GDM1 (cell line): ENCODE data around the gene PDE4B.

Source experiments
- DNase-seq: peaks from one replicate; lab custom pipeline; 2025; lab: John Stamatoyannopoulos, UW

PDE4B gene

GRCh38 chr1:66182551-66183178, 390.0 kb downstream of the PDE4B start:
- no peak for DNase-seq

DNA sequence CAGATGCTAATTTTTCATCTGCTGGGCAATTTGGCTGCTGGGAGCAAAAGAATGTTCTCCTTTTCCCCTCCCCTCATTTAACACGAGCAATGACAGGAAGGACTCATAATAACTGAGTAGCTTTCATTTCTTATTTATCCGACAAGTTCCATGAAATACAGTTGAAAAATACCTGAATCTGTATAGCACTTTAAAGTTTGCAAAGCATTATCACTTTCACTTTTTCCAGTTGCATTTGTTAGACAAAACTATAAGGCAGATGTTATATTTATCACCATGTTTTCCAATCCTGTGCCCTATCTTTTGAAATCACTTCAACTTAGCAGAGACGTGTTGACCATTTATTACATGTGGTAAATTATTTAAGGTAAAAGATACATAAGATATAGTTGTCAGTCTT, 390.7 kb downstream of the PDE4B start:
- no peak for DNase-seq

DNA sequence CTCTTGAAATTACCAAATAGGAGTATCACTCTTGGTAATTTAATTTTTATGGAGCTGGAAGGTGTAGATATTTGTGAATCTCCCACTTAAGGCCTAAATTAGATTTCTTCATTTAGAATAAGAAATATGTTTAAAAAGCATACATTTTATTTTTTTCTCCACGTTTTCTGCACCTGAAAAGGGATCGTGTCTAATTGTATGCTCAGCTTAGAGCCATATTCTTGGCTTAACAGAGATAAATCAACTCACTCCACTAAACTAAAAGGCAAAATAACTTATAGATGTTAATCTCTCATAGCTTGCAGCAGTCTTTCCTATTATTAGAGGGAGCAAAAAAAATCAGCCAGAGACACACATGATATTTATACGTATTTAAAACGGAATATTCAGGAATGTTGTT, 404.4 kb downstream of the PDE4B start:
- DNase-seq: no peak

DNA sequence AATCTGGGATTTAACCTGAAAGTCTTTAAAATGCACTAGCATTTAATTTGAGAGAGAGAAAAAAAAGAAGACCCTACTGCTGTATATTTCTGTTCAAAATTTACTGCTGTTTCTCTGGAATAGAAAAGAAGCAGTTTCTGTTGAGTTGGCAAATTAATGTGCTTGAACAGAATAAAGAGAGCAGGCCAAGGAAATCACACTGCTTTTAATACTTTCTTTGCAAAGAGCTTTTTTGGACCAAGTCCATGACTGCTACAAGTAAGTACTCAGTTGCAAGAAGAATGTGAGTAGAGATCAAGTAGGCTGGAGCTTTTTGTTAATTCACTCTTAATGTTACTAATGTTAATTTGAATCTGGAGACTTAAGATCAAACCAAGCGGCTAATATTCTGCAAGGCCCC, 405.1 kb downstream of the PDE4B start:
- DNase-seq: no peak

- DNase-seq: no peak
Measured at GRCh38 chr1:66206563-66207144, 414.0 kb downstream of the PDE4B start.

DNA sequence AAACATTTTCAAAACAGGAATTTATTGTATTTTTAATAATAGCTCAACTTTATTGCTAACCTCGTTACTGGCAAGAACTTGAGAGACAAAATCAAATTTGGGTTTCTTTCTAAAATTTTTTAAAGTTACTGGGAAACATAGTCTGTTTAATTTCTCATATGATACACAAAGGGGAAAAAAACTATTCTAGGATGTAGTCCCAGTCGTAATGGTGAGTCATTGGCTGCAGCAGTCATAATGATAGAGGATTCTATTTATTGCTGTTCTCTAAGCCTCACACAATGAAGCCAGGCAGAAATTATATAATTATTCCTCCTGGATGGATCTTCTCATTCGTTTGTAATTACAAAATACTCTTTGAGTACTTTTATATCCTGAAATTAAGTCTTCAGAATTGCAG, 414.8 kb downstream of the PDE4B start:
- no peak for DNase-seq

DNA sequence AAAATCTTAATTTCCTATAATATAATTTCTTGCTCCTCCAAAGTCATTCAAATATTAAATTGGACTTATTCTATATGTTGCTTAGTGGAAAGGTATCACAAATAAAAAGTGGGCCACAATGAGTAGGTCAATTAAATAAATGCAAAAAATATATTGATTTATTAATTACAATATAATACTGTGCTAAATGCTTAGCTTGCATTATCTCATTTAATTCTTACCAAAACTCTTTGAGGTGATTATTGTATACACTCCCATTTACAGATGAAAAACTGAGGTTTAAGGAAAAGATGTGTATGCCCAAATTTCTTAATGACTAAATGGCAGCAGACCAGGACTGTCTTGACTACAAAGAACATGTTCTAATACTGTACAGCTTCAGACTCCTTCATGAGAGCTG, 415.9 kb downstream of the PDE4B start:
- DNase-seq: no peak

DNA sequence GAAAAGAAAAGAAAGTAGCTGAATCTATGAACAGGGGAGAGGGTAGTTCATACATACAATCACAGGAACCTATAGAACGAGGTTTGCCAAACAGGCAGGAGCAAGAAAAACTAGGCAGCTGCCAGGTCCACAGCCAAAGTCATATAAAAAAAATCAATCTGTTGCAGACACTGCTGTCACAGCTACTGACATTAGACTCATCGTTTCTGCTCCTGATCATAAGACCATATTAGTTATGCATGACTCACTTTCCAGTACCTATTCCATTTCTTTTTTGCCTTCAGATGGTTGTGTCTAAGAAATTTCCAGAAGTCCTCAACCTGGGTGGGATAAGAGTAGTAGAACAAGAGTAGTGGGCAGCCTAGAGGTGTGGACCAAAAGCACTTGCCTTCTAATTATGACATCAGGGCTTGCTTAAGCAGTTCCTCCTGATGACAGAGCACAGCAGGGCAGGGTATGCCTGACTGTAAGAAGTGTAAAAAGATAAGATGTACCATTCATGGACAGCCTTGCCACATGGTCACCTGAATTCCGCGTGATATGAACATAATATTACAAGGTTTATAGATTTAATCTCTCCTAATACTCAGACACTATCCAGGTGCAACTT, 418.0 kb downstream of the PDE4B start:
- DNase-seq: no peak

DNA sequence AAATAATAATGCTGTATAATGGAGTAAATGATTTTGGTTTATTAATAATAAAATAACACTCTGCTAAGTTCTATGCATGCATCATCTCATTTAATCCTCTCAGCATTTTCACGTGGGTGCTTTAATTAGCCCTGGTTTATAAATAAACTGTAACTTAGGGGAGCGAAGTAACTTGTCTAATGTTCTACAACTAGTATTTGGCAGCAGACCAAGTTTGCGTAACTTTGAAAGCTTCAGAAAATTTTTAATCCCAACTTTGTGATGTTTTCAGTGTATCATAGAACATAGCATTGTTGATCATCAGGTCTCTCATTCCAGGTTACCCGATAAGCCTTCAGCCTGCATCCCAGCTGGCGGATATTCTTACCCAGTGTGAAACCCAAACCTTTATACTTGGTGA, 418.8 kb downstream of the PDE4B start:
- no peak for DNase-seq

- no peak for DNase-seq
Measured at GRCh38 chr1:66213491-66213890, 420.8 kb downstream of the PDE4B start.

GRCh38 chr1:66214901-66215300, 422.2 kb downstream of the PDE4B start:
- DNase-seq: no peak

DNA sequence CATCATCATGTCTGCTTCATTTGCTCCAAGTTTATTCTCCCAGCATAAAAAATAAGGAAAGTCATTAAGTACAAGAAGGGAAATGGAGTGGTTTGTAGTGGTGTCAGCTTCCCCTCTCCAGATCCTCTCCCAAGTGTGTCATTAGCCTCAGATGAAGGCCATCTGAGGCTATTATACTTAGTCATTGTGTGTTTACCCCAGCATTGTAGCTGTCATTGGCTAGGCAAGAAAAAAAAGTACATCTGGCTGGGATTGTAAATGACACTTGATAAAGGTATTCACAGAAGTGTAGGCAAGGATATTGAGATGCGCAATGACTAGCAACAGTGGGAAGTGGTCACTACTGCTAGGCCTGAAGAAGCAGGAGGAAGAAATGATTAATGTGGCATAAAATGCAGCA, 424.3 kb downstream of the PDE4B start:
- DNase-seq: peak; percentile 1

DNA sequence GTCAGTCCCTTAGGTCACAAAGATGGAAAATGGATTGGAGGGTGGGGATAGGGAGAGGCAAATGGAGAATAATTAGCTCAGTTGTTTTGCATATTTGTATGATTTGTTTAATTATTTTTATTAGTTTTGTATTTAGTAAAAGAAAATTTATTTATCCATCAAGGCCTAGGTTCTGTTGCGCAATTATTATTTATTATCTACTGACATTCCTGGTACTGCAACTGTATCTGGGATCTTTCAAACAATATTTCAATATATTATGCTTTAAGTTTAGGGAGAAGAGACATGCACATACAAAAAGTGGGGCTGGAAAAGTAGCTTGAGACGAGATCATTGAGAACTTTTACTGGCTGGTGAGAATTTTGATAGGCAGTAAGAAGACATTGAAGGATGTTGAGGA, 424.9 kb downstream of the PDE4B start:
- no peak for DNase-seq

- DNase-seq: no peak
Measured at GRCh38 chr1:66220477-66220876, 427.8 kb downstream of the PDE4B start.

- no peak for DNase-seq
Measured at GRCh38 chr1:66223681-66224080, 431.0 kb downstream of the PDE4B start.

- no peak for DNase-seq
Measured at GRCh38 chr1:66226985-66227384, 434.3 kb downstream of the PDE4B start.

GRCh38 chr1:66227966-66228365, 435.3 kb downstream of the PDE4B start:
- DNase-seq: no peak

GRCh38 chr1:66231217-66231616, 438.5 kb downstream of the PDE4B start:
- DNase-seq: no peak

GRCh38 chr1:66231681-66232463, 439.2 kb downstream of the PDE4B start:
- no peak for DNase-seq

DNA sequence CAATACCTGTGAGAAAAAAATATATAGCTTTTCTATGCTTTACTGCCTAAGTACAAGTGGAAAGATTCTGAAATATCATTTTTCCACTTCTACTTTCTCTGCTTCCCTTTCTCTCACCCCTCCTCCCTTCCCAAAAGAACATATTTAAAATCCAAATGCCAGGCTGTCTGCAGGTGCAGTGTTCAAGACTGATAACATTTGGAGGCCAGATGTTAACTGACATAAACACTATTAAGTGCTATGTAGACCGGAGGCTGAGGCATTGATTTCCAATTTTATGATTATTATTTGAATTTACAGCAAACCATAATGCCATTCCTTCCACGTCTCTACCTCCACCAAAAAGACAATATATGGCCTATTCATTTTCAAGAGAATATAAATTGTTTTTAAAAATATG, 444.3 kb downstream of the PDE4B start:
- no peak for DNase-seq

DNA sequence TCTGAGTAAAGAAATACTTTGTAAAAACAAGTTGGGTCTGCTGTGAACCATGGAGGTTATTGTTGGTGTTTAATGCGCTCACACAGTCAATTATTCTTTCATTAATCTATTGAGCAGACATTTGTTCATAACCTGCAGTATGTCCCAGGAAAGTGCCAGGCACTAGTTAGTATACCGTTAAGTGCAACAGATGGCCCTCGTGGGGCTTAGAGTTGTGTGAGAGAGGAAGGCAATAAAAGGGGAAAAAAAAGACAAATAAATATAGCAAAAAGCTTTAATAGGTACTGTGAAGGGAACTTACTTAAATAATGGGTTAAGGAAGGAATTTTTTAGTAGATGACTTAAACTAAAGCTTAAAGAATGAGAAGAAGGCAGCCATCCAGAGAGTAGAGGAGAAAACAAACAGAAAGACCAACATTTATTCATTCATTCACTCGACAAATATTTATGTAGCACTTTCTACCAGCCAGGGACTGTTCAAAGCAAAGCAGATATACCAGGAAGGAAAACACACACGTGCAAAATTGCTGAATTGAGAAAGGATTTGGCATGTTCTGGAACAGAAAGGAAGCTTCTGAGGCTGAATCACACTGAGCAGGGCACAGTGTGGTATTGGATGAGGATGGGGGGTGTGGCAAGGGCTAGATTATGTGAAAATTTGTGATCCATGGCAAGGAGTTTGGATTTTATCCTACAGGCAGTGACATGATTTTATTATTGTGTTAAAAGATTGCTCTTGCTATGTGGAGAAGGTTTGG, 445.2 kb downstream of the PDE4B start:
- no peak for DNase-seq

- DNase-seq: no peak
Measured at GRCh38 chr1:66239834-66240233, 447.1 kb downstream of the PDE4B start.
